Transverse colon (tissue), 4 donors: ENCODE results near the gene CCNI2.

Source experiments
- CTCF ChIP-seq, 5 experiments: fragments of 200-600 bp in 3 of 5; fragments of 450-650 bp in 2 of 5; sonication (generic) in 3 of 5; IDR thresholded peaks; 1 replicate in 2 of 5; 2 replicates in 3 of 5; pipeline ENCODE4 v1.5.1; 2016 to 2017; ENCODE audit warnings: antibody characterized with exemption in 5 of 5, inconsistent platforms in 3 of 5, mild to moderate bottlenecking in 2 of 5, moderate library complexity in 1 of 5
- EP300 ChIP-seq: sonication (generic); formaldehyde crosslinking; IDR thresholded peaks from one replicate; pipeline ENCODE4 v1.6.1; 2017; ENCODE audit warnings: antibody characterized with exemption, low read depth
- POLR2A ChIP-seq: fragments of 450-650 bp; IDR thresholded peaks from one replicate; pipeline ENCODE4 v1.6.1; 2016; ENCODE audit warnings: antibody characterized with exemption, mild to moderate bottlenecking, moderate library complexity
- POLR2AphosphoS5 ChIP-seq, 3 donors: sonication (generic); formaldehyde crosslinking; IDR thresholded peaks; one replicate each; pipeline ENCODE4 v1.6.1; 2016; ENCODE audit warnings: antibody characterized with exemption in 3 of 3

- TF ChIP-seq CTCF (IDR thresholded peaks at IDR 0.05) (no peak), POLR2A (no peak), POLR2AphosphoS5 (IDR thresholded peaks at IDR 0.05) (no peak), EP300 (no peak)
These were observed 7.7 kb downstream of the CCNI2 start for GRCh38 chr5:132754947-132755346.
